ENCODE data around the gene RAB3C. TPM values are rescaled to one million over a fixed set of nuclear protein-coding genes. Genes with fewer than 3 reads are reported as not detected.

The RAB3C gene
- total RNA-seq, 1 donor from 2014 or later, result 0.45 TPM

- Mint-ChIP-seq H3K4me3 (ENCODE audit: unreplicated experiment) (no peak overlapping the region), H3K27me3 (ENCODE audit: low read depth, unreplicated experiment) (peaks cover 14% of the 10 kb centered on the region), H3K27ac (ENCODE audit: unreplicated experiment) (no peak overlapping the region), H3K4me1 (ENCODE audit: low read depth, unreplicated experiment) (peaks cover 5% of the 10 kb centered on the region), H3K36me3 (ENCODE audit: low read depth, unreplicated experiment) (no peaks in the 10 kb centered on the region), H3K9me3 (ENCODE audit: unreplicated experiment) (no peaks in the 10 kb centered on the region)
- no peak overlapping the region for H2AFZ ChIP-seq (ENCODE audit: low read depth, low read length)
- no peak overlapping the region for H3K27ac ChIP-seq (ENCODE audit: low read depth, low read length)
- no peaks in the 10 kb centered on the region for H4K20me1 ChIP-seq (ENCODE audit: insufficient read depth, low read length)
- no peak overlapping the region for H3K4me2 ChIP-seq (ENCODE audit: low read length)
- H3K4me3 ChIP-seq (ENCODE audit: insufficient read depth, low read depth, low read length), result no peak overlapping the region
- TF ChIP-seq EZH2 (IDR thresholded peaks at IDR 0.05; ENCODE audit: insufficient read depth, low read length) (no peak), CTCF (IDR thresholded peaks at IDR 0.05; ENCODE audit: insufficient read depth, low read depth, low read length) (no peak)
- no peaks in the 10 kb centered on the region for H3K27me3 ChIP-seq (ENCODE audit: insufficient read depth, low read length)
- no peaks in the 10 kb centered on the region for H3K9me3 ChIP-seq (ENCODE audit: insufficient read depth, low read depth, low read length)
- no peaks in the 10 kb centered on the region for H3K36me3 ChIP-seq (ENCODE audit: insufficient read depth, low read length)
- no peak overlapping the region for H3K9ac ChIP-seq (ENCODE audit: low read length)
- DNase-seq (ENCODE audit: low read depth) (no peak), FAIRE-seq (no peak)
- H3K79me2 ChIP-seq (ENCODE audit: insufficient read depth, low read length), result no peaks in the 10 kb centered on the region
- H3K4me1 ChIP-seq (ENCODE audit: insufficient read depth, low read length), result no peaks in the 10 kb centered on the region
Measured at GRCh38 chr5:58773744-58774441, 191.0 kb downstream of the RAB3C start.

DNA sequence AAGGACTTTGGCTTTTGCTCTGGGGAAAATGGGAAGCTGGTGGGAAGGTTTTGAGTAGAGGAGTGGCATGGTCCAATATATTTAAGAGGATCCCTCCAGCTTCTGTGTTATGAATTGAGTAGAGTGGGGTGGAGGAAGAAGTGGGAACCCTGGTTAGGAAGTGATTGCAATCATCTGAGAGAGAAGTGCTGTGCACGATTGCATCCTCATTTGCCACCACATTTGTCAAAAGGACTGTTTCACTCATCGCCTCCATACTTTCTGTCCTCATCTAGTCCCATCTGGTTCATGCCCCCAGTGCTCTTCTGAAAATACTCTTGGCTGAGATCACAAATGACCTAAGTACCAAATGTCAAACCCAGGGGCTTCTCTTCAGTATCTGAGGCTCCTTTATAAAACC, 192.1 kb downstream of the RAB3C start:
- no peak overlapping the region for H3K4me3 ChIP-seq (ENCODE audit: insufficient read depth, low read depth, low read length)
- no peak for DNase-seq (ENCODE audit: low read depth)
- no peaks in the 10 kb centered on the region for H3K4me1 ChIP-seq (ENCODE audit: insufficient read depth, low read length)
- H3K4me2 ChIP-seq (ENCODE audit: low read length), result no peak overlapping the region
- H4K20me1 ChIP-seq (ENCODE audit: insufficient read depth, low read length), result no peaks in the 10 kb centered on the region
- no peaks in the 10 kb centered on the region for H3K79me2 ChIP-seq (ENCODE audit: insufficient read depth, low read length)
- no peak overlapping the region for H3K4me3 Mint-ChIP-seq (ENCODE audit: unreplicated experiment)
- peaks cover 14% of the 10 kb centered on the region for H3K27me3 Mint-ChIP-seq (ENCODE audit: low read depth, unreplicated experiment)
- H3K4me1 Mint-ChIP-seq (ENCODE audit: low read depth, unreplicated experiment), result peaks cover 5% of the 10 kb centered on the region
- H3K36me3 Mint-ChIP-seq (ENCODE audit: low read depth, unreplicated experiment), result no peaks in the 10 kb centered on the region
- no peaks in the 10 kb centered on the region for H3K36me3 ChIP-seq (ENCODE audit: insufficient read depth, low read length)
- H3K9ac ChIP-seq (ENCODE audit: low read length), result no peak overlapping the region
- H3K27ac ChIP-seq (ENCODE audit: low read depth, low read length), result no peak overlapping the region
- FAIRE-seq, result no peak
- H3K9me3 ChIP-seq (ENCODE audit: insufficient read depth, low read depth, low read length), result no peaks in the 10 kb centered on the region
- H3K27ac Mint-ChIP-seq (ENCODE audit: unreplicated experiment), result no peak overlapping the region
- TF ChIP-seq CTCF (IDR thresholded peaks at IDR 0.05; ENCODE audit: insufficient read depth, low read depth, low read length) (no peak), EZH2 (IDR thresholded peaks at IDR 0.05; ENCODE audit: insufficient read depth, low read length) (no peak)
- H3K27me3 ChIP-seq (ENCODE audit: insufficient read depth, low read length), result no peaks in the 10 kb centered on the region
- no peaks in the 10 kb centered on the region for H3K9me3 Mint-ChIP-seq (ENCODE audit: unreplicated experiment)
- H2AFZ ChIP-seq (ENCODE audit: low read depth, low read length), result no peak overlapping the region

DNA sequence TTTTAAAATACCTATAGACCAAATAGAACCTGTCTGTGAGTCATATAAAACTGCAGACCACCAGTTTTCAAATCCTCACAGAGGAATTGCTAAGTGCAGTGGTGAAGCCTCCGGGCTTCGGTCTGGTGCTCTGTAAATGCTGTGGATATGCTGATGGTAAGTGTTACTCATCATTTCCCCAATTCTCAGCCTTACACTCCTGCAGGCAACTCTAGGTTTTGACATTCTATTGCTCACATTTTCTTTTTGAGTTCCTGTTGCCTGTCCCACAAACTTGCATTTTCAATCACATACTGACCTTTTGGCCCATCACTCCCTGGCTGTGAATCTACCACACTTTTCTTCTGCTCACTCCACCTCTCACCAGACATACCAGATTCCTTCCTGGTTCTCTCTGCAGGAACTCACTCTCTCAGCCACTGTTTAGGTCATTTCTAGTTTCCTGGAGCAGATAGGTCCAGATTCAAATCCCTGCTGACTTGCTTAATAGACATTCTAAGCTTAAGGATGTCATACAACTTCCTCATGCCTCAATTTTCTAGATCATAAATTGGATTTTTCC, 192.9 kb downstream of the RAB3C start:
- Mint-ChIP-seq H3K27me3 (ENCODE audit: low read depth, unreplicated experiment) (peaks cover 14% of the 10 kb centered on the region), H3K9me3 (ENCODE audit: unreplicated experiment) (no peaks in the 10 kb centered on the region), H3K4me1 (ENCODE audit: low read depth, unreplicated experiment) (peaks cover 5% of the 10 kb centered on the region), H3K27ac (ENCODE audit: unreplicated experiment) (no peak overlapping the region), H3K4me3 (ENCODE audit: unreplicated experiment) (no peak overlapping the region), H3K36me3 (ENCODE audit: low read depth, unreplicated experiment) (no peaks in the 10 kb centered on the region)
- no peak overlapping the region for H3K4me3 ChIP-seq (ENCODE audit: insufficient read depth, low read depth, low read length)
- H3K36me3 ChIP-seq (ENCODE audit: insufficient read depth, low read length), result no peaks in the 10 kb centered on the region
- FAIRE-seq (no peak), DNase-seq (ENCODE audit: low read depth) (no peak)
- H4K20me1 ChIP-seq (ENCODE audit: insufficient read depth, low read length), result no peaks in the 10 kb centered on the region
- no peaks in the 10 kb centered on the region for H3K27me3 ChIP-seq (ENCODE audit: insufficient read depth, low read length)
- H2AFZ ChIP-seq (ENCODE audit: low read depth, low read length), result no peak overlapping the region
- TF ChIP-seq EZH2 (IDR thresholded peaks at IDR 0.05; ENCODE audit: insufficient read depth, low read length), result no peak
- no peak for TF ChIP-seq CTCF (IDR thresholded peaks at IDR 0.05; ENCODE audit: insufficient read depth, low read depth, low read length)
- H3K9ac ChIP-seq (ENCODE audit: low read length), result no peak overlapping the region
- no peaks in the 10 kb centered on the region for H3K9me3 ChIP-seq (ENCODE audit: insufficient read depth, low read depth, low read length)
- no peaks in the 10 kb centered on the region for H3K4me1 ChIP-seq (ENCODE audit: insufficient read depth, low read length)
- no peak overlapping the region for H3K4me2 ChIP-seq (ENCODE audit: low read length)
- no peak overlapping the region for H3K27ac ChIP-seq (ENCODE audit: low read depth, low read length)
- H3K79me2 ChIP-seq (ENCODE audit: insufficient read depth, low read length), result no peaks in the 10 kb centered on the region
